HG02623 (cell line): ENCODE measurements around the gene USP36.
"Not testable (repeated sequence)": the region's sequence is repeated elsewhere in the genome, so short reads cannot be mapped to it uniquely, and the experiment has no call there.

Source experiments
- ATAC-seq: cut with Tn5 transposase; IDR thresholded peaks from one replicate; pipeline ENCODE4 v1.9.1; 2021; ENCODE audit warnings: moderate library complexity; ENCODE audit not compliant: unreplicated experiment

USP36 gene

GRCh38 chr17:78793968-78794367, 46.6 kb downstream of the USP36 start:
- ATAC-seq, result no peak

- no peak for ATAC-seq
Measured at GRCh38 chr17:78793415-78793814, 47.2 kb downstream of the USP36 start.

- no peak for ATAC-seq
Measured at GRCh38 chr17:78791840-78792709, 48.5 kb downstream of the USP36 start.

- no peak for ATAC-seq
Measured at GRCh38 chr17:78790552-78790951, 50.1 kb downstream of the USP36 start.

- no peak for ATAC-seq
Measured at GRCh38 chr17:78789663-78790181, 50.9 kb downstream of the USP36 start.

- ATAC-seq, result no peak
Measured at GRCh38 chr17:78789149-78789662, 51.4 kb downstream of the USP36 start.

GRCh38 chr17:78788451-78788850, 52.2 kb downstream of the USP36 start:
- no peak for ATAC-seq

GRCh38 chr17:78787444-78787843, 53.2 kb downstream of the USP36 start:
- ATAC-seq, result no peak

- no peak for ATAC-seq
Measured at GRCh38 chr17:78785663-78786057, 55.0 kb downstream of the USP36 start.

GRCh38 chr17:78785011-78785662, 55.5 kb downstream of the USP36 start:
- no peak for ATAC-seq

- ATAC-seq, result no peak
Measured at GRCh38 chr17:78784352-78784751, 56.3 kb downstream of the USP36 start.

- no peak for ATAC-seq
Measured at GRCh38 chr17:78783711-78784324, 56.8 kb downstream of the USP36 start.

- ATAC-seq, result no peak
Measured at GRCh38 chr17:78781893-78782304, 58.7 kb downstream of the USP36 start, which contains the start of gene CYTH1. TSS of gene CYTH1 (minus strand) at chr17:78782273. CDS start at chr17:78782223, 50 bp downstream.

GRCh38 chr17:78781104-78781892, 59.3 kb downstream of the USP36 start:
- peak; percentile 6 for ATAC-seq

- no peak for ATAC-seq
Measured at GRCh38 chr17:78780335-78780734, 60.3 kb downstream of the USP36 start.

- no peak for ATAC-seq
Measured at GRCh38 chr17:78779850-78780249, 60.8 kb downstream of the USP36 start.

- ATAC-seq, result not testable (repeated sequence)
Measured at GRCh38 chr17:78779286-78779651, 61.3 kb downstream of the USP36 start.

GRCh38 chr17:78777881-78778280, 62.7 kb downstream of the USP36 start:
- ATAC-seq, result no peak

- ATAC-seq, result no peak
Measured at GRCh38 chr17:78774956-78775571, 65.5 kb downstream of the USP36 start.

GRCh38 chr17:78774453-78774852, 66.2 kb downstream of the USP36 start:
- no peak for ATAC-seq
